WTC11 (cell line): ENCODE results near the gene ZXDC. TPM values are rescaled to one million over a fixed set of nuclear protein-coding genes. Genes with fewer than 3 reads are reported as not detected.

ENCODE experiments used
- ATAC-seq: fragments of 200-7000 bp; cut with Tn5 transposase; 2 replicates; pipeline ENCODE4 v1.10.0; 2021; ENCODE audit warnings: mild to moderate bottlenecking, moderate library complexity
- CTCF ChIA-PET: fragments of 300-600 bp; sonication (Branson Sonifier 250); formaldehyde crosslinking; loops from one replicate; lab custom pipeline; 2021; ENCODE audit warnings: antibody characterized with exemption; lab: Charles Lee
- POLR2A ChIA-PET: fragments of 350-600 bp; sonication (Branson Sonifier 250); formaldehyde crosslinking; loops from one replicate; lab custom pipeline; 2021; ENCODE audit warnings: antibody characterized with exemption; lab: Charles Lee
- DNase-seq: peaks from one replicate; pipeline ENCODE4 v3.0.0; 2021; ENCODE audit warnings: low spot score
- H3K27ac Mint-ChIP-seq: 2 replicates; pipeline ENCODE4 v1.8.0; 2021; ENCODE audit warnings: mixed read lengths
- H3K27me3 Mint-ChIP-seq: 2 replicates; pipeline ENCODE4 v1.8.0; 2021; ENCODE audit warnings: low read depth, mild to moderate bottlenecking, moderate library complexity, mixed read lengths
- H3K36me3 Mint-ChIP-seq: 2 replicates; pipeline ENCODE4 v1.8.0; 2021; ENCODE audit warnings: mixed read lengths
- H3K4me1 Mint-ChIP-seq: 2 replicates; pipeline ENCODE4 v1.8.0; 2022; ENCODE audit warnings: mixed read lengths
- H3K4me3 Mint-ChIP-seq: 2 replicates; pipeline ENCODE4 v1.8.0; 2021; ENCODE audit warnings: mild to moderate bottlenecking, moderate library complexity, mixed read lengths
- H3K9me3 Mint-ChIP-seq: 2 replicates; pipeline ENCODE4 v1.8.0; 2021; ENCODE audit warnings: mixed read lengths
- CREM ChIP-seq: sonication (generic); formaldehyde crosslinking; IDR thresholded peaks from 2 replicates; pipeline ENCODE4 v1.8.1; 2022; ENCODE audit warnings: mild to moderate bottlenecking, missing genetic modification reagents, moderate library complexity
- E2F5 ChIP-seq: sonication (generic); formaldehyde crosslinking; IDR thresholded peaks from 2 replicates; pipeline ENCODE4 v1.8.1; 2022; ENCODE audit warnings: mild to moderate bottlenecking, moderate library complexity, missing genetic modification reagents
- FOXK1 ChIP-seq: sonication (generic); formaldehyde crosslinking; IDR thresholded peaks from 2 replicates; pipeline ENCODE4 v1.8.0; 2022; ENCODE audit warnings: mild to moderate bottlenecking, moderate library complexity, missing genetic modification reagents
- FOXP4 ChIP-seq: sonication (generic); formaldehyde crosslinking; IDR thresholded peaks from 2 replicates; pipeline ENCODE4 v1.8.0; 2022; ENCODE audit warnings: mild to moderate bottlenecking, missing genetic modification reagents
- GABPB1 ChIP-seq: sonication (generic); formaldehyde crosslinking; IDR thresholded peaks from 2 replicates; pipeline ENCODE4 v1.8.1; 2023; ENCODE audit warnings: mild to moderate bottlenecking, missing genetic modification reagents
- HMGXB4 ChIP-seq: sonication (generic); formaldehyde crosslinking; IDR thresholded peaks from 2 replicates; pipeline ENCODE4 v1.8.1; 2023; ENCODE audit warnings: mild to moderate bottlenecking, moderate library complexity, missing genetic modification reagents
- NR1H2 ChIP-seq: sonication (generic); formaldehyde crosslinking; IDR thresholded peaks from 2 replicates; pipeline ENCODE4 v1.9.0; 2021; ENCODE audit warnings: mild to moderate bottlenecking, moderate library complexity, missing genetic modification reagents
- PRRX2 ChIP-seq: fragments of 250-450 bp; sonication (Bioruptor Pico); IDR thresholded peaks from 2 replicates; pipeline ENCODE4 v1.8.0; 2021; ENCODE audit warnings: mild to moderate bottlenecking
- SOX15 ChIP-seq: fragments of 250-450 bp; sonication (Bioruptor Pico); IDR thresholded peaks from 2 replicates; pipeline ENCODE4 v1.9.0; 2021; ENCODE audit warnings: mild to moderate bottlenecking
- ZNF281 ChIP-seq: sonication (generic); formaldehyde crosslinking; IDR thresholded peaks from 2 replicates; pipeline ENCODE4 v1.8.0; 2023; ENCODE audit warnings: mild to moderate bottlenecking, missing genetic modification reagents
- ZNF317 ChIP-seq: sonication (generic); formaldehyde crosslinking; IDR thresholded peaks from 2 replicates; pipeline ENCODE4 v1.8.1; 2023; ENCODE audit warnings: low read depth, mild to moderate bottlenecking, moderate library complexity, missing genetic modification reagents, borderline replicate concordance
- total RNA-seq: library from RNA; stranded (reverse); gene quantifications from 3 replicates; pipeline ENCODE4 v1.2.3, GENCODE V29; 2021
- TF ChIP-seq, protein P1 (sequence below): sonication (generic); formaldehyde crosslinking; IDR thresholded peaks from 2 replicates; pipeline ENCODE4 v1.8.0; 2022; ENCODE audit warnings: mild to moderate bottlenecking, missing genetic modification reagents
- TF ChIP-seq, protein P2 (sequence below): sonication (generic); formaldehyde crosslinking; IDR thresholded peaks from 2 replicates; pipeline ENCODE4 v1.8.0; 2022; ENCODE audit warnings: mild to moderate bottlenecking, missing genetic modification reagents
- TF ChIP-seq, protein P3 (sequence below): sonication (generic); formaldehyde crosslinking; IDR thresholded peaks from 2 replicates; pipeline ENCODE4 v1.8.1; 2023; ENCODE audit warnings: mild to moderate bottlenecking, missing genetic modification reagents
- TF ChIP-seq, protein P4 (sequence below): sonication (generic); formaldehyde crosslinking; IDR thresholded peaks from 2 replicates; pipeline ENCODE4 v1.8.1; 2023; ENCODE audit warnings: mild to moderate bottlenecking, missing genetic modification reagents, borderline replicate concordance
- TF ChIP-seq, protein P5 (sequence below): fragments of 250-450 bp; sonication (Bioruptor Pico); IDR thresholded peaks from 2 replicates; pipeline ENCODE4 v1.9.0; 2021; ENCODE audit warnings: mild to moderate bottlenecking

The ZXDC gene
- total RNA-seq, 1 experiment from 2014 or later, result 34.7 TPM

DNA sequence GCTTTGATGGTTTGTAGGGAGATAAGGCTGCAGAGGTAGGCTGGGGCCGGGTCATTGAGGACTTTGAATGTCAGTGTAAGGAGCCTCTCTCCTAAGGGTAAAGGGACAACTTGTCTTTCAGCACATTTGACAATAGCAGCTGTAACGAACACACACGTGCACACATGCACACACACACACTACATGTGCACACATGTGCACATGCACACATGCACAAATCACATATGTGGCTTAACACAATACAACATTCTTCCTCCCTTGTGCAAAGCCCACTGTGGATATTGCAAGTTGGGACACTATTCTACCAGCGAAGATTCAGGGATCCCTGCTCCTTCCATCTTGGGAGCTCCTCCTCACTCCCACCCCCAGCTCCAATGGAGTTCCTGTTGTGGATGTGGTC lies 82.1 kb downstream of the ZXDC start:
- no peak for DNase-seq
- ATAC-seq, result no peak
- Mint-ChIP-seq H3K4me3 (no peak overlapping the region), H3K36me3 (no peaks in the 10 kb centered on the region), H3K4me1 (peaks cover 12% of the 10 kb centered on the region), H3K27me3 (peaks cover 58% of the 10 kb centered on the region), H3K27ac (no peak overlapping the region), H3K9me3 (no peaks in the 10 kb centered on the region)
- ChIA-PET POLR2A (no interaction called here), CTCF (interaction anchor here (1.1 to 1.6 kb wide), 3 partner anchors 181 to 260 kb away, joined by 3 to 6 read pairs (median 4); no protein-coding TSS in a partner anchor)
- TF ChIP-seq HMGXB4 (CRISPR knock-in tag) (no peak), GABPB1 (no peak), SOX15 (no peak), E2F5 (no peak), CREM (CRISPR knock-in tag) (no peak), FOXK1 (no peak), PRRX2 (CRISPR knock-in tag) (no peak), ZNF281 (CRISPR knock-in tag) (no peak)
- TF ChIP-seq, protein P1, sequence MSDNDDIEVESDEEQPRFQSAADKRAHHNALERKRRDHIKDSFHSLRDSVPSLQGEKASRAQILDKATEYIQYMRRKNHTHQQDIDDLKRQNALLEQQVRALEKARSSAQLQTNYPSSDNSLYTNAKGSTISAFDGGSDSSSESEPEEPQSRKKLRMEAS (CRISPR knock-in tag), result no peak
- TF ChIP-seq, protein P2, sequence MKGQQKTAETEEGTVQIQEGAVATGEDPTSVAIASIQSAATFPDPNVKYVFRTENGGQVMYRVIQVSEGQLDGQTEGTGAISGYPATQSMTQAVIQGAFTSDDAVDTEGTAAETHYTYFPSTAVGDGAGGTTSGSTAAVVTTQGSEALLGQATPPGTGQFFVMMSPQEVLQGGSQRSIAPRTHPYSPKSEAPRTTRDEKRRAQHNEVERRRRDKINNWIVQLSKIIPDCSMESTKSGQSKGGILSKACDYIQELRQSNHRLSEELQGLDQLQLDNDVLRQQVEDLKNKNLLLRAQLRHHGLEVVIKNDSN, result no peak
- TF ChIP-seq, protein P3, sequence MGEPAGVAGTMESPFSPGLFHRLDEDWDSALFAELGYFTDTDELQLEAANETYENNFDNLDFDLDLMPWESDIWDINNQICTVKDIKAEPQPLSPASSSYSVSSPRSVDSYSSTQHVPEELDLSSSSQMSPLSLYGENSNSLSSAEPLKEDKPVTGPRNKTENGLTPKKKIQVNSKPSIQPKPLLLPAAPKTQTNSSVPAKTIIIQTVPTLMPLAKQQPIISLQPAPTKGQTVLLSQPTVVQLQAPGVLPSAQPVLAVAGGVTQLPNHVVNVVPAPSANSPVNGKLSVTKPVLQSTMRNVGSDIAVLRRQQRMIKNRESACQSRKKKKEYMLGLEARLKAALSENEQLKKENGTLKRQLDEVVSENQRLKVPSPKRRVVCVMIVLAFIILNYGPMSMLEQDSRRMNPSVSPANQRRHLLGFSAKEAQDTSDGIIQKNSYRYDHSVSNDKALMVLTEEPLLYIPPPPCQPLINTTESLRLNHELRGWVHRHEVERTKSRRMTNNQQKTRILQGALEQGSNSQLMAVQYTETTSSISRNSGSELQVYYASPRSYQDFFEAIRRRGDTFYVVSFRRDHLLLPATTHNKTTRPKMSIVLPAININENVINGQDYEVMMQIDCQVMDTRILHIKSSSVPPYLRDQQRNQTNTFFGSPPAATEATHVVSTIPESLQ, result no peak
- TF ChIP-seq, protein P4, sequence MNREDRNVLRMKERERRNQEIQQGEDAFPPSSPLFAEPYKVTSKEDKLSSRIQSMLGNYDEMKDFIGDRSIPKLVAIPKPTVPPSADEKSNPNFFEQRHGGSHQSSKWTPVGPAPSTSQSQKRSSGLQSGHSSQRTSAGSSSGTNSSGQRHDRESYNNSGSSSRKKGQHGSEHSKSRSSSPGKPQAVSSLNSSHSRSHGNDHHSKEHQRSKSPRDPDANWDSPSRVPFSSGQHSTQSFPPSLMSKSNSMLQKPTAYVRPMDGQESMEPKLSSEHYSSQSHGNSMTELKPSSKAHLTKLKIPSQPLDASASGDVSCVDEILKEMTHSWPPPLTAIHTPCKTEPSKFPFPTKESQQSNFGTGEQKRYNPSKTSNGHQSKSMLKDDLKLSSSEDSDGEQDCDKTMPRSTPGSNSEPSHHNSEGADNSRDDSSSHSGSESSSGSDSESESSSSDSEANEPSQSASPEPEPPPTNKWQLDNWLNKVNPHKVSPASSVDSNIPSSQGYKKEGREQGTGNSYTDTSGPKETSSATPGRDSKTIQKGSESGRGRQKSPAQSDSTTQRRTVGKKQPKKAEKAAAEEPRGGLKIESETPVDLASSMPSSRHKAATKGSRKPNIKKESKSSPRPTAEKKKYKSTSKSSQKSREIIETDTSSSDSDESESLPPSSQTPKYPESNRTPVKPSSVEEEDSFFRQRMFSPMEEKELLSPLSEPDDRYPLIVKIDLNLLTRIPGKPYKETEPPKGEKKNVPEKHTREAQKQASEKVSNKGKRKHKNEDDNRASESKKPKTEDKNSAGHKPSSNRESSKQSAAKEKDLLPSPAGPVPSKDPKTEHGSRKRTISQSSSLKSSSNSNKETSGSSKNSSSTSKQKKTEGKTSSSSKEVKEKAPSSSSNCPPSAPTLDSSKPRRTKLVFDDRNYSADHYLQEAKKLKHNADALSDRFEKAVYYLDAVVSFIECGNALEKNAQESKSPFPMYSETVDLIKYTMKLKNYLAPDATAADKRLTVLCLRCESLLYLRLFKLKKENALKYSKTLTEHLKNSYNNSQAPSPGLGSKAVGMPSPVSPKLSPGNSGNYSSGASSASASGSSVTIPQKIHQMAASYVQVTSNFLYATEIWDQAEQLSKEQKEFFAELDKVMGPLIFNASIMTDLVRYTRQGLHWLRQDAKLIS (CRISPR knock-in tag), result no peak

DNA sequence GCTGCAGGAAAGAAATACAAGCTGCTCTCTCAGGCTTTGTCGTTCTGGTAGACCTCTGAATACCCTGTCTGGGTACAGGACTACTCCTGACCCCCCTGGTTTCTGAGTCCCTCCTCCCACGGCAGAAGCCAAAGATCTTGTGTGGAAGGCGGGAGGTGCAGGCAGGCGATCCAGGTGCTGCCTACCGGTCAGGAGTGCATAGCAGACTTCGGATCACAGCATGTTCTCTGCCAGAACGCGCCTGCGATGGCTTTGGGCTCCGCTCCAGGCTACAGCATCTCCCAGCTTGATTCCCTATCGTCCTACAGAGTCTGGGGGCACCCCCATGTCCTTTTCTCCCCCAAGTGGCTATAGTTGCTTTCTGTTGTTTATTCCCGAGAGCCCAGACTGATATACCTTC lies 83.4 kb downstream of the ZXDC start:
- DNase-seq (no peak), ATAC-seq (no peak)
- Mint-ChIP-seq H3K9me3 (no peaks in the 10 kb centered on the region), H3K36me3 (no peaks in the 10 kb centered on the region), H3K4me3 (no peak overlapping the region), H3K4me1 (peaks cover 12% of the 10 kb centered on the region), H3K27ac (no peak overlapping the region), H3K27me3 (peaks cover 58% of the 10 kb centered on the region)
- POLR2A ChIA-PET, result no interaction called here
- CTCF ChIA-PET, result interaction anchor here (0.8 to 1.6 kb wide), 3 partner anchors 50 to 259 kb away, joined by 3 to 6 read pairs (median 4); no protein-coding TSS in a partner anchor
- TF ChIP-seq, protein P5, sequence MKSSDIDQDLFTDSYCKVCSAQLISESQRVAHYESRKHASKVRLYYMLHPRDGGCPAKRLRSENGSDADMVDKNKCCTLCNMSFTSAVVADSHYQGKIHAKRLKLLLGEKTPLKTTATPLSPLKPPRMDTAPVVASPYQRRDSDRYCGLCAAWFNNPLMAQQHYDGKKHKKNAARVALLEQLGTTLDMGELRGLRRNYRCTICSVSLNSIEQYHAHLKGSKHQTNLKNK, result no peak
- TF ChIP-seq ZNF317 (CRISPR knock-in tag) (no peak), NR1H2 (CRISPR knock-in tag) (no peak), FOXP4 (CRISPR knock-in tag) (no peak)
